Stimulated activated CD8-positive, alpha-beta memory T cell treated with anti-CD3 and anti-CD28 coated beads, Interleukin-7, amount 100 ng/mL, for 48 hours (primary cell): ENCODE results near the gene ADAD2.

Source experiments
- DNase-seq, 2 donors: peaks; one replicate each; pipeline ENCODE4 v3.0.0-alpha.2; 2020; ENCODE audit warnings: low read depth in 1 of 2; ENCODE audit errors: extremely low read depth in 1 of 2

Gene ADAD2

GRCh38 chr16:84244728-84245127, 53.8 kb downstream of the ADAD2 start:
- DNase-seq: no peak

- no peak for DNase-seq
Observed at GRCh38 chr16:84245956-84246678, 55.2 kb downstream of the ADAD2 start.

- DNase-seq: no peak
Observed at GRCh38 chr16:84246679-84247077, 55.7 kb downstream of the ADAD2 start.
